Measurements from ENCODE around the gene SDHB.

DNA sequence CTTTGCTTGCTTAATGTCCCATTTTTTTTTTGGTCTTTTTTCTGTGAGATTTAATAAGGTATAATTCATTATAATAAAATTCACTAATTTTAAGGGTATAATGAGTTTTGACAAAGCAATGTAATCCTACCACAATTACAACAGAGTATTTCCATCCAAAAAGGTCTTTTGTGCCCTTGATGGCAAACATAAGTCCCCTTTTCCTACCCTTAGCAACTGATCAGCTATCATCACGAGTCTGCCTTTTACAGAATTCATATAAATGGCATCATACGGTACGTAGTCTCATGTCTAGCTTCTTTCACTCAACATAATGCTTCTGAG, 7.5 kb downstream of the SDHB start:
- TF ChIP-seq, protein P1, sequence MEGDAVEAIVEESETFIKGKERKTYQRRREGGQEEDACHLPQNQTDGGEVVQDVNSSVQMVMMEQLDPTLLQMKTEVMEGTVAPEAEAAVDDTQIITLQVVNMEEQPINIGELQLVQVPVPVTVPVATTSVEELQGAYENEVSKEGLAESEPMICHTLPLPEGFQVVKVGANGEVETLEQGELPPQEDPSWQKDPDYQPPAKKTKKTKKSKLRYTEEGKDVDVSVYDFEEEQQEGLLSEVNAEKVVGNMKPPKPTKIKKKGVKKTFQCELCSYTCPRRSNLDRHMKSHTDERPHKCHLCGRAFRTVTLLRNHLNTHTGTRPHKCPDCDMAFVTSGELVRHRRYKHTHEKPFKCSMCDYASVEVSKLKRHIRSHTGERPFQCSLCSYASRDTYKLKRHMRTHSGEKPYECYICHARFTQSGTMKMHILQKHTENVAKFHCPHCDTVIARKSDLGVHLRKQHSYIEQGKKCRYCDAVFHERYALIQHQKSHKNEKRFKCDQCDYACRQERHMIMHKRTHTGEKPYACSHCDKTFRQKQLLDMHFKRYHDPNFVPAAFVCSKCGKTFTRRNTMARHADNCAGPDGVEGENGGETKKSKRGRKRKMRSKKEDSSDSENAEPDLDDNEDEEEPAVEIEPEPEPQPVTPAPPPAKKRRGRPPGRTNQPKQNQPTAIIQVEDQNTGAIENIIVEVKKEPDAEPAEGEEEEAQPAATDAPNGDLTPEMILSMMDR (conservative IDR thresholded peaks at IDR 0.05; ENCODE audit: low read depth, low read length): no peak
- TF ChIP-seq EZH2 (IDR thresholded peaks at IDR 0.05; ENCODE audit: low read length, unreplicated experiment): no peak
